ENCODE data around the gene ALOX12B. TPM values are rescaled to one million over a fixed set of nuclear protein-coding genes. Genes with fewer than 3 reads are reported as not detected.

Gene ALOX12B
- total and polyA plus RNA-seq, 2 of the 8 experiments (the other 6 are each of a cell fraction or from before 2014, with no cell fraction given), result 0.86 TPM; not detected in 1

DNA sequence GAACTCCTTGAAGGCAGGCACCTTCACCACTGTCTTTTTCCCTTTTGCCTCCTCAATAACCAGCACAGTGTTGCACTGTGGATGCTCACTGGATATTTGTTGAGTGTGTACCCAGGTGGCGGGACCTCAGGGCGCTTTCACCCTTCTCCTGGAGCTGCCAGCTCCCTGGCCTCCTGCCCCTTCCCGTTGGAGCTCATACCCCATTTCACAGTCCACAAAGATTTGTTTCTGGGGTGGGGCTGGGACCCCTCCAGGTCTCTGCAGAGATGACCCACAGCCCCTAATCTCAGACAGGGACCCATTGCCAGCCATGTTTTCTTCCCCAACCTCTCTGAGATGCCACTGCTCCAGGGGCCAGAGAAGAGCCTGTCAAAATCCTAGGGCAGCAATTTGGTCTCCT lies 12.4 kb downstream of the ALOX12B start (continued):
- TF ChIP-seq RNF2 (IDR thresholded peaks at IDR 0.05; ENCODE audit: borderline replicate concordance, low read depth, low read length, missing control alignments, poor library complexity, severe bottlenecking) (no peak), NRF1 (IDR thresholded peaks at IDR 0.05; ENCODE audit: low read depth, low read length) (no peak), SIN3A (conservative IDR thresholded peaks at IDR 0.05 in 1 of 2, IDR thresholded peaks at IDR 0.05 in 1 of 2; ENCODE audit: low read depth in 1 of 2, low read length in 2 of 2) (no peak), SP4 (IDR thresholded peaks at IDR 0.05; ENCODE audit: low read length) (no peak), HDAC2 (IDR thresholded peaks at IDR 0.05; ENCODE audit: borderline replicate concordance in 1 of 2, low read depth in 2 of 2, low read length in 2 of 2) (no peak)
